SIG-M5 (cell line): ENCODE measurements around the gene CCL4.
"Not testable (repeated sequence)": the region's sequence is repeated elsewhere in the genome, so short reads cannot be mapped to it uniquely, and the experiment has no call there.

Experiments used
- DNase-seq: peaks from one replicate; lab custom pipeline; 2025; lab: John Stamatoyannopoulos, UW

CCL4 gene

DNA sequence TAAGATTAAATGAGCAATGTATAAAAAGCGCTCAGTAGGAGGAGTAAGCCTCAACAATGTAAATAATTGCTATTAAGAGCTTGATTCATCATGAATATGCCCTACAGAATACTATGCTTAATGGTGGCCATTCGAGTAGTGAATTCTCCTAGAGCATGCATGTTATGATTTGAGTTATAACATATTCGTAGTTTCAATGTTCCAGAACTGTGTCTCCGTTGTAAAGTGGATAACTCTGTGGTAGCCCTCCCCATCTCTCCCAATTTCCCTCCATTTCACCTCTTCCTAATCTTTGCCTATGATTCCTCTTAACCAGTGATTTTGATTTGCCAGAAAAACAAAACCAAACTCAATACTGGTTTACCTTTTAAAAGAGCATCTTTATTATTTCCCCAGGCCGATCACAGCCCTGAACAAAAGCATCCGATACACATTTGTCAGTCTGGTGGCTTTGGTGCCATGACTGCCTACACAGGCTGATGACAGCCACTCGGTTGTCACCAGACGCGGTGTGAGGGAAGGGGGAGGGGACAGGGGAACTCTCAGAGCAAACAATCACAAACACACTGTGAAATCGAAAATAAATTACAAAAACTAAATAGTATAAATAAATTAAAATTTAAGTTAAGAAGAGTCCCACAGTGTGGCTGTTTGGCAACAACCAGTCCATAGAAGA lies 15.6 kb upstream of the CCL4 start:
- DNase-seq = not testable (repeated sequence)

DNA sequence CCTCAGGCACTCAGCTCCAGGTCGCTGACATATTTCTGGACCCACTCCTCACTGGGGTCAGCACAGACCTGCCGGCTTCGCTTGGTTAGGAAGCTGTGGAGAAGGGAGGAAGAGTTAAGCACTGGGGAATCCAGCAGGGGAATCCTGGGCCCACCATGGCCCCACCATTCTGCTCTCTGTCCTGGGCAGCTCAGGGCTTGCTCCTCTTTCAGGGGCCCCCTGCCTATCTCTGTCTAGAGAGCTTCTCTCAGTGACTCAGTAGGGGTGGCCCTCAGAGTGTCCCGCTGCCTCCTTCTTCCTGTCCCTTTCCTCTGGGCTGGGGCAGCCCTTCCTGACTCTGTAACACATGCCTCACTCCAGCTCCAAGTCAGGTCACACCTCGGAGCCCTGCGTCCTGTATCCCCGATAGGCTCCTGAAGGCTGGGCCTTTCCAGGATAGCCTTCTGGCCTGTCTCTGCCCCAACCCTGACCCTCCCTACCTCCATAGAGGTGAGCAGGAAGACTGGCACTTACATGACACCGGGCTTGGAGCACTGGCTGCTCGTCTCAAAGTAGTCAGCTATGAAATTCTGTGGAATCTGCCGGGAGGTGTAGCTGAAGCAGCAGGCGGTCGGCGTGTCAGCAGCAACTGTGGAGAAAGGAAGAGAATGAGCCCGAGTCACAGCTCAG lies 14.8 kb upstream of the CCL4 start:
- DNase-seq = no peak

GRCh38 chr17:36089339-36089865 lies 14.2 kb upstream of the CCL4 start:
- DNase-seq = no peak

DNA sequence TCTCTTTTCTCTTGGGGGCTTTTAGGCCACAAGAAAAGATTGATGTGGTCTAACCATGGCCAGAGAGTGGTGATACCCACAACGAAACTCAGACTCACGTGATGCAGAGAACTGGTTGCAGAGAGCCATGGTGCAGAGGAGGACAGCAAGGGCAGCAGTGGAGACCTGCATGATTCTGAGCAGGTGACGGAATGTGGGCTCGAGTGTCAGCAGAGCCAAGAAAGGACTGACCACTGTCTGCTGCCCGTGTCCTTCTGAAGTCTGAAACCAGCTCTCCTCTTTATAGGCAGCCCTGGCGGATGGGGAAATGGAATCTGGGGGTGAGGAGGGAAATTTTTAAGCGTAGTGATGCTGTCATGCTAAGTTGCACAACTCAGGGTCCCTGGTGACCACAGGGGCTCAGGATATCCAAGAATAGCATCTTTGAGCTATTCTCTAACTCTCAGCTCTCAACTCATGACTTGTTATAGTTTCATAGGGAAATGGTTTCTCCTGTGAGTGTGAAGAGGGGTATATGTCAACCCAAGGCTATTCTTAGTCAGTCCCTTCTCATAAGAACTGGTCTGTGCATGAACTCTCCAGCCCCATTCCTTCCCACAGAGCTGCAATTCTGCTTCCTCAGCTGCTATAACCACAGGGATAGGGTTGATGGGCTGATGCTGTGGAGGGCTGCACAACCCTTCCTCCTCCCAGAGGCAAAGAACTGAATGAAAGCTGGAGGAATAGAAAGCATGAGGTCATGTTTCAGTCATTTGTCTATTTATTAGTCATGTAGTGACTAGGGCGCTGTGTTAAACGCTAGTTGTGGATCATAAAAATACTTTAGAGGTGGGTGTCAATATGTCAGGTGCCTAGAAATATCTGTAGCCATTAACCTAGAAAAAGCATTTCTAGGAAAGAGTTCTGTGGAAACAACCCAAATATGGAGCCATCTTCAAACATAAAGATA lies 13.5 kb upstream of the CCL4 start, which contains the start of gene CCL3:
TSS of gene CCL3 (minus strand) at position 256 of the 949 bp plus-strand sequence. CDS start at position 171, 85 bp downstream.
- peak; percentile 95 for DNase-seq

DNA sequence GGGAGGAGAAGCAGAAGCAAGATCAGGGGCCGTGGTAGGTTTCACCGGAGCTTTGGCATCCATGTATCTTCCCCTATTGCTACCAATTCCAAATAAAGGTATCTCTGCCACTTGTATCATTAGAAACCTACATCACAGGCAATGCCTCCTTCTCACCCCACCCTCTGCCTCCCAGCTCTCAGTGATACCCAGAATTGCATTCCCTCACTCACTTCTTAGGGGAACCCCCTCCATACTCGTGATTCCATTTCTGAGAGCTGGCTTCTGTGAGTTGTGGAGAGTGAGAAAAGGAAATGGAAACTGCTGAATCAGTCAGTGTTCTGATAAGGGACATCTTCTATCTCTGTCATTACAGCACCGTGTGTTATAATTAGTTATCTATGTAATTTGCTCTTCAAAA lies 11.4 kb upstream of the CCL4 start:
- DNase-seq = no peak

GRCh38 chr17:36092715-36093114 lies 10.9 kb upstream of the CCL4 start:
- not testable (repeated sequence) for DNase-seq

DNA sequence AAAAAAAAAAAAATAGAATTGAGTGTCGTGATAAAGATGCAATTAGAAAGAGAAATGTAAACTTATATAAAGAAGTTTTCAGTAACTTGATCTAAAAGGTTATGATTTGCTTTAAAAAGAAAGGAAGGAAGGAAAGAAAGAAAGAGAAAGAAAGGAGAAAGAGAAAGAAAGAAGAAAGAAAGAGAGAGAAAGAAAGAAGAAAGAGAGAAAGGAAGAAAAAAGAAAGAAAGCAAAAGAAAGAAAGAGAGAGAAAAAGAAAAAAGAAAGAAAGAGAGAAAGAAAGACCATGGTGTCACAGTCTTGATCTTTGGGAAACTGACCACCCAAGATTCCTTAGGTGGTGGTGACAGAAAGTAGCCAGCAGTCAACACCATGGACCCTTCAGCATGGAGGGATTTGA lies 9.4 kb upstream of the CCL4 start:
- DNase-seq = no peak

DNA sequence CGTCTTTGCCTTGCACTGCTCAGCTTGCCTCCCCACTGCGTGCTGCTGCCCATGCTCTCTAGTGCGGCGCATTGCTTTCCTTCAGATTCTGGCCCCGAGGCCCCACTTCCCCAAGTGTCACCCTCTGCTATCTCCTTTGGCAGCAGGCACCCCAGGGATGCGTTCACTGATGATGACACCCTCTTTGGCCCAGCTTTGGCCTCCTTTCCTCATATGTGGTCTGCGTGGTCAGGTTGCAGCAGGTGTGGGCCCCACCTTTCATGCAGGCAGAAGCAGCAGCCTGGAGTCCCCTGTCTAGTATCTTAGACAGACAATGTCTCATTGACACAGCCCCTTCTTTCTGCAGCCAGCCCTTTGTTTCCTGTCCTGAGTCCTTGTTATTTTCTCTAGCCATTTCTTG lies 8.9 kb upstream of the CCL4 start:
- DNase-seq = no peak

DNA sequence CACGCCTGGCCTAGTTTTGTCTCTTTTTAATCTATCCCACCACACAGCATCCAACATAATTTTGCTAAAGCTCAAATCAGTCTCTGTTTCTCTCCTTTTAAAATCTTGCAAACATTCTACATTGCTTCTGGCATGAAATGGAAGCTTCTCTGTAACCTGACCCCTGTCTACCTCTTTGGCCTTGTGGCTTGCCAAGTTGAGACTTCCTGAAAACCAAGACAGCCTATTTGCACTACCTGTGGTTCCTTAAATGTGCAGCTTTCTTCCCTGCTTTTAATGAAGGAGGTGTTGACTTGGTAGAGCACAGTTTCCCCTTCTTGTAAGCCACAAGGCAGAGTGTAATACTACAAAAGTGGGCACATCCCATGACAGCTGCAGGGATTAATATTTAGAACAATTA lies 7.6 kb upstream of the CCL4 start:
- DNase-seq = no peak

DNA sequence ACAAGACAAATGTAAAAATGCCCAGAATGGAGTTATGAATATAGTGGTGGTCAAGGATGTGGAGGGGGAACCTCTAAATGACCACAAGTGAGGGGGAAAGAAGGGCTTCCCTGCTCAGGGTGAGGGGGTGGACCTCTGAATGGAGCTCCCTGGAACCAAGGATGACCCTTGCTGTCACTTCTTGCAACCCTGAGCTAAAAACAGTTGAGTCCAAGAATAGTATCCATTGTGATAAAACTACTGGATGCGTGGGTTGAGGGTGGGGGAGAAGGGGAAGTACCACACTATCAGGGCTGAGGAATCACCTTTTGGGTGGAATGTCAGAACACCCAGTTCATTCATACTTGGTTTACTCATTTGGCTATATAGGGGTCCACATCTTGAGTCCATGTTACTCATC lies 4.6 kb upstream of the CCL4 start:
- not testable (repeated sequence) for DNase-seq

DNA sequence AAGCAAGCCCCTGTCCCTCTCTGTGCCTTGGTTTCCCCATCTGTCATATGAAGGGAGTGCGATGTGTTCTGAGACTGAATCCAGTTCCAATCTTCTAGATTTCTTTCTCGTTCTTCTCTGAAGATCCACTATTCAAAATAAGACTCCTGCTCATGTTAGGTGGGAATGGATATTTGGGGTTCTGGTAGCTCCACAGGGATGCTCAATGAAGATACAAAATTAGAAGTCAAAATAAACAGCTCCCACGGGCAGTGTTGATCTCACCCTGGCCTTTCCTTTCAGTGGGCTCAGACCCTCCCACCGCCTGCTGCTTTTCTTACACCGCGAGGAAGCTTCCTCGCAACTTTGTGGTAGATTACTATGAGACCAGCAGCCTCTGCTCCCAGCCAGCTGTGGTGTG lies 619 bp downstream of the CCL4 start:
- not testable (repeated sequence) for DNase-seq

GRCh38 chr17:36104701-36105181 lies 1.1 kb downstream of the CCL4 start:
- DNase-seq = no peak

- DNase-seq = no peak
Observed at GRCh38 chr17:36105781-36106492, 2.3 kb downstream of the CCL4 start.

- no peak for DNase-seq
Observed at GRCh38 chr17:36106493-36106835, 2.8 kb downstream of the CCL4 start.

DNA sequence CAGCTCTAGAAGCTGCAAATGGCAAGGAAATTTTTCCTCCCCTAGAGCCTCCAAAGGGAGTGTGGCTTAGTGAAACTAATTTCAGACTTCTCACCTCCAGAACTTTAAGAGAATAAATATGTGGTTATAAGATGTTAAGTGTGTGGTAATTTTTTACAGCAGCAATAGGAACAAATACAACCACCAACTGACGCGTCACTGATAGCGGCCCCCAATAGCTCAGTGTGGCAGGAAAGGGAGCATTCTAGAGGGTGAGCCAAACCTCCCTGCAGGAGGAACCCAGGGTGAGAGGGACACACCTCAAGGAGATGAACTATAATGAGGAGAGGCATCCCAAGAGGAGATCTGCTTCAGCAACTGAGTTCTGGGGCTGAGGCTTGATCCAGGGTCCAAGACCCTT lies 4.0 kb downstream of the CCL4 start:
- no peak for DNase-seq

DNA sequence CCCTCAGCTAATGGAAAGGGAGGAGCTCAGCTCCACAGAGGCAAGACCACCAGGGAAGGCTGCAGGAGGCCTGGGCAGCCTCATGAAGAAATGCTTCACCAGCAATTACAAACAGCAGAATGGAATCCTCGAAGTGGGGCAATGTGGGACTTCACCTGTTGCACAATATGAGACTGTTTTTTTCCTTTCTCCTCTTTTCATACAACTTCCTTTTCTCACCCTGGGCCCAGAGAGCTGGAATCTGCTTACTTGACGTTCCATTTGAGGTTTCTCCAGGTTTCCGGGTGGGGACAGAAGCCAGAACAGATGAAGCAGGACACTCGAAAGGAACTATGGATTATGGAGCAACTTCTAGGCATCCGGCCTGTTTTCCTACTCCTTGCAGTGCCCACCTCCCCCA lies 4.6 kb downstream of the CCL4 start:
- DNase-seq = not testable (repeated sequence)

GRCh38 chr17:36111068-36111490 lies 7.5 kb downstream of the CCL4 start:
- no peak for DNase-seq

DNA sequence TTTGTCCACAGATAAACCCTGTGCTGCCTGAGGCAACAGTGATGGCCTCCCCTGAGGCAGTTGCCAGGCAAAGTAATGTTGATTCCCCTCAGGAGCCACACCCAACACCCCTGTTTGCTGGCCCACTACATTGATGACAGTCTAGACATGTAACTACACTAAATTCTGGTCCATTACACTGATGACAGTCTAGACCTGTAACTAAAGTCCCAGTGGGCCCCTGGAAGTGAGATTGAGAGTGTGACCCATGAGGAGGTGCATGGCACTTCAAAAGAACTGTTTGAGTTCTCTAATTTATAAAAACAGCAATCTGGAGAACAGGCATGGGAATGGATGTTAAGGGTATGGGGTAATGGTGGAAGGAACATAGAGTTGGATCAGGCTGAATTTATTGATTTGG lies 8.9 kb downstream of the CCL4 start:
- no peak for DNase-seq

DNA sequence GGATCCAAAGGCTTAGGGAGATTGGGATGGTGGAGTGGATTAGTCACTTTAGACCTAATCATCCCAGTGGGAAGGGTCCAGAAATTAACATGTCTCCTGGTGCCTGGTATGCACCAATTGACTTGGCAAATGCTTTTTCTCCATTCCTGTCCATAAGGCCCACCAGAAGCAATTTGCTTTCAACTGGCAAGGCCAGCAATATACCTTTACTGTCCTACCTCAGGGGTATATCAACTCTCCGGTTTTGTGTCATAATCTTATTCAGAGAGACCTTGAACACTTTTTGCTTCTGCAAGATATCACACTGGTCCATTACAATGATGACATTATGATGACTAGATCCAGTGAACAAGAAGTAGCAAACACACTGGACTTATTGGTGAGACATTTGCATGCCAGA lies 9.5 kb downstream of the CCL4 start:
- not testable (repeated sequence) for DNase-seq

DNA sequence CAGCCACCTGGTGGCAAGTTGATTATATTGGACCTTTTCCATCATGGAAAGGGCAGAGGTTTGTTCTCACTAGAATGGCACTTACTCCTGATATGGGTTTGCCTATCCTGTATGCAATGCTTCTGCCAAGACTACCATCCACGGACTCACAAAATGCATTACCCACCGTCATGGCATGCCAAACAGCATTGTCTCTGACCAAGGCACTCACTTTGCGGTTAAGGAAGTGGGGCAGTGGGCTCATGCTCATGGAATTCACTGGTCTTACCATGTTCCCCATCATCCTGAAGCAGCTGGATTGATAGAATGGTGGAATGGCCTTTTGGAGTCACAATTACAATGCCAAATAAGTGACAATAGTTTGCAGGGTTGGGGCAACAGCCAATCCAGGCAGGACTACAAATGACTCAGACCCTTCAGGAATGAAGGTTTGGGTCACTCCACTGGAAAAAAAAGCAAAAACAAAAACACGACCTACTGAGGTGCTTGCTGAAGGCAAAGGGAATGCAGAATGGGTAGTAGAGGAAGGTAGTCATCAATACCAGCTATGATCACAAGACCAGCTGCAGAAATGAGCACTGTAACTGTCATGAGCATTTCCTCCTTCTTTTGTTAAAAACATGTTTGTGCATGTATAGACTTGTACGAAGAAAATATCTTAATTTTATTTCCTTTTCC lies 11.5 kb downstream of the CCL4 start:
- DNase-seq = not testable (repeated sequence)

- DNase-seq = not testable (repeated sequence)
Observed at GRCh38 chr17:36115649-36115977, 12.0 kb downstream of the CCL4 start.
